Panc1 (cell line): ENCODE results near the gene ERMARD. TPM values are rescaled to one million over a fixed set of nuclear protein-coding genes. Genes with fewer than 3 reads are reported as not detected.

ENCODE experiments used
- ATAC-seq: fragments of 200-7000 bp; cut with Tn5 transposase; 2 replicates; pipeline ENCODE4 v1.9.1; 2020; ENCODE audit warnings: mild to moderate bottlenecking, moderate library complexity
- BruUV-seq: library from RNA; stranded (reverse); fragments of 400-500 nt; replicated peaks from 2 replicates; lab custom pipeline; 2021; lab: Mats Ljungman, UMichigan
- CTCF ChIA-PET: fragments of 300-600 bp; sonication (Branson Sonifier 250); formaldehyde crosslinking; loops from one replicate; lab custom pipeline; 2022; ENCODE audit warnings: antibody characterized with exemption; lab: Charles Lee
- POLR2A ChIA-PET: fragments of 300-600 bp; sonication (Branson Sonifier 250); formaldehyde crosslinking; loops from one replicate; lab custom pipeline; 2022; ENCODE audit warnings: antibody characterized with exemption; lab: Charles Lee
- DNase-seq: peaks from one replicate; pipeline ENCODE4 v3.0.0-alpha.2; 2010; ENCODE audit warnings: low read depth, low spot score
- H3K27ac ChIP-seq: 2 replicates; pipeline ENCODE4 v1.5.1; 2011; ENCODE audit warnings: mild to moderate bottlenecking, low read length, inconsistent platforms
- H3K27me3 ChIP-seq: fragments of 200-500 bp; sonication (Bioruptor generic); 2 replicates; pipeline ENCODE4 v1.6.0; 2014; ENCODE audit warnings: low read length, inconsistent platforms; ENCODE audit not compliant: control insufficient read depth, insufficient read depth
- H3K36me3 ChIP-seq: fragments of 200-500 bp; sonication (Bioruptor generic); 2 replicates; pipeline ENCODE4 v1.5.1; 2014; ENCODE audit warnings: inconsistent platforms, mild to moderate bottlenecking, low read length, moderate library complexity; ENCODE audit not compliant: control insufficient read depth, insufficient read depth
- H3K4me1 ChIP-seq: 2 replicates; pipeline ENCODE4 v1.5.1; 2011; ENCODE audit warnings: inconsistent platforms, mild to moderate bottlenecking, low read length, moderate library complexity; ENCODE audit not compliant: control insufficient read depth, insufficient read depth
- H3K4me3 ChIP-seq, 2 experiments: 2 replicates each; pipeline ENCODE4 v1.5.1; 2011 to 2012; ENCODE audit warnings: low read depth in 2 of 2, low read length in 2 of 2, mild to moderate bottlenecking in 2 of 2, inconsistent platforms in 1 of 2, moderate library complexity in 1 of 2
- H3K9me3 ChIP-seq: fragments of 200-500 bp; sonication (Bioruptor generic); 2 replicates; pipeline ENCODE4 v1.5.1; 2014; ENCODE audit warnings: low read depth, mild to moderate bottlenecking, inconsistent platforms, low read length, moderate library complexity; ENCODE audit not compliant: control insufficient read depth, insufficient read depth
- CTCF ChIP-seq: fragments of 450-650 bp; IDR thresholded peaks from 2 replicates; pipeline ENCODE4 v1.5.1; 2017; ENCODE audit warnings: mild to moderate bottlenecking
- POLR2AphosphoS5 ChIP-seq: IDR thresholded peaks from 2 replicates; pipeline ENCODE4 v1.6.1; 2012; ENCODE audit warnings: mild to moderate bottlenecking, low read depth, low read length, moderate library complexity
- REST ChIP-seq, 2 experiments: IDR thresholded peaks; 2 replicates each; pipeline ENCODE4 v1.6.1; 2011 to 2012; ENCODE audit warnings: low read depth in 2 of 2, control low read depth in 1 of 2, low read length in 1 of 2, mild to moderate bottlenecking in 1 of 2, moderate library complexity in 1 of 2; ENCODE audit not compliant: insufficient read depth in 1 of 2
- SIN3A ChIP-seq: IDR thresholded peaks from 2 replicates; pipeline ENCODE4 v1.6.1; 2012; ENCODE audit warnings: low read depth, mild to moderate bottlenecking, low read length, moderate library complexity, borderline replicate concordance; ENCODE audit not compliant: insufficient read depth
- TCF7L2 ChIP-seq: IDR thresholded peaks from 2 replicates; pipeline ENCODE4 v1.6.1; 2011; ENCODE audit warnings: mild to moderate bottlenecking, low read depth, low read length, inconsistent platforms
- in situ Hi-C: cut with HindIII; loops from 2 replicates; pipeline ENCODE4 v1.10.0; 2016; ENCODE audit warnings: low sequenced_read_pairs, low pct_unique_long_range_greater_than_20kb
- intact Hi-C: fragments of 100-400 bp; cut with micrococcal nuclease; formaldehyde crosslinking; loops from one replicate; pipeline ENCODE4 v1.10.0; 2022; ENCODE audit not compliant: unreplicated experiment
- total RNA-seq: library from RNA; stranded (reverse); gene quantifications from one replicate; pipeline ENCODE4 v1.2.1, GENCODE V29; 2021; ENCODE audit not compliant: unreplicated experiment

Gene ERMARD
- total RNA-seq, 1 experiment from 2014 or later: 38.5 TPM

- POLR2A ChIA-PET: no interaction called here
These were observed 3.7 kb downstream of the ERMARD start for GRCh38 chr6:169755162-169755561.

DNA sequence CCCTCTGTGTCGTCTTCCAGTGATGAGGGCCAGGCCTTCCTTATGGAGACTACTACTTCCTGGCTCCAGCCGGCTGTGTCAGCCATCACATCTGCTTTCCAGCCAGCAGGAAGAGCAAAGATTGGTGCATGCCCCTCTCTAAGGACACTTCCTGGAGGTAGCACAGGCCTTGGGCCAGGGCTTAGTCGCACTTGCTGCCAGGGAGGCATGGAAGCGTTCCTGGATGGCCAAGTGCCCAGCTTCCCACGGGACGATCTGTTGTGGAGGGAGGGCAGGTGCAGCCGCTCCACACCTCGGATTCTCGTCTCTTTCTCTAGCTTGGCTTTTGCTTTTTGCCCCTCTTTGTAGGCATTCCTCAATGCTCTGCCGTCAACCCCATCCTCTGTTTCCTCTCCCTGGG, 11.9 kb downstream of the ERMARD start:
- ATAC-seq: no peak
- CTCF ChIA-PET: no interaction called here

More at GRCh38 chr6:169755162-169755561, 3.7 kb downstream of the ERMARD start:
- intact Hi-C loops (no loop called here), in situ Hi-C loops (no loop called here)
- CTCF ChIA-PET: no interaction called here
- Histone ChIP-seq H3K27me3 (no peaks in the 10 kb centered on the region), H3K4me3 (no peak overlapping the region), H3K36me3 (peaks cover 6% of the 10 kb centered on the region; the same call in 1 of the 2 replicates), H3K9me3 (no peaks in the 10 kb centered on the region), H3K4me1 (peaks cover 16% of the 10 kb centered on the region), H3K27ac (no peak overlapping the region)
- TF ChIP-seq TCF7L2: no peak
- TF ChIP-seq CTCF: no peak
- no peak for TF ChIP-seq POLR2AphosphoS5
- no peak for TF ChIP-seq REST (IDR thresholded peaks at IDR 0.05; ENCODE audit: insufficient read depth in 1 of 2, low read depth in 2 of 2, low read length in 1 of 2)
- TF ChIP-seq SIN3A: no peak
- no peak for DNase-seq
- no TSS peak for BruUV-seq
- no peak for ATAC-seq

More for the DNA sequence above, 11.9 kb downstream of the ERMARD start:
- in situ Hi-C loops: no loop called here
- DNase-seq: no peak
- Histone ChIP-seq H3K4me1 (no peaks in the 10 kb centered on the region), H3K4me3 (no peak overlapping the region), H3K27me3 (no peaks in the 10 kb centered on the region), H3K9me3 (no peaks in the 10 kb centered on the region), H3K36me3 (peaks cover 10% of the 10 kb centered on the region; the same call in 1 of the 2 replicates), H3K27ac (no peak overlapping the region)
- POLR2A ChIA-PET: no interaction called here
- TF ChIP-seq REST (IDR thresholded peaks at IDR 0.05; ENCODE audit: insufficient read depth in 1 of 2, low read depth in 2 of 2, low read length in 1 of 2) (no peak), CTCF (no peak), SIN3A (no peak), TCF7L2 (no peak), POLR2AphosphoS5 (no peak)
- BruUV-seq: no TSS peak
- intact Hi-C loops: no loop called here
